Smooth muscle cell (in vitro differentiated cells): ENCODE results near the gene AKT1S1. TPM values are rescaled to one million over a fixed set of nuclear protein-coding genes. Genes with fewer than 3 reads are reported as not detected.

Experiments used
- DNase-seq: peaks from one replicate; lab custom pipeline; 2025; ENCODE audit not compliant: unreplicated experiment; lab: John Stamatoyannopoulos, UW
- H2AFZ ChIP-seq: fragments of 200-600 bp; sonication (generic); 2 replicates; pipeline ENCODE4 v1.6.0; 2016; ENCODE audit warnings: antibody characterized with exemption, low read depth, mild to moderate bottlenecking
- H3F3A ChIP-seq: fragments of 200-600 bp; sonication (generic); 2 replicates; pipeline ENCODE4 v1.6.0; 2017; ENCODE audit warnings: antibody characterized with exemption, low read depth
- H3K27ac ChIP-seq: fragments of 200-600 bp; sonication (generic); 2 replicates; pipeline ENCODE4 v1.5.1; 2016; ENCODE audit warnings: low read depth, mild to moderate bottlenecking
- H3K27me3 ChIP-seq: fragments of 200-600 bp; sonication (generic); 2 replicates; pipeline ENCODE4 v1.6.1; 2016; ENCODE audit warnings: low read depth, mild to moderate bottlenecking
- H3K36me3 ChIP-seq: fragments of 200-600 bp; sonication (generic); 2 replicates; pipeline ENCODE4 v1.5.1; 2016; ENCODE audit warnings: low read depth
- H3K4me1 ChIP-seq: fragments of 200-600 bp; sonication (generic); 2 replicates; pipeline ENCODE4 v1.5.1; 2016; ENCODE audit warnings: low read depth
- H3K4me2 ChIP-seq: fragments of 200-600 bp; sonication (generic); 2 replicates; pipeline ENCODE4 v1.6.0; 2016; ENCODE audit warnings: mild to moderate bottlenecking
- H3K4me3 ChIP-seq: fragments of 200-600 bp; sonication (generic); 2 replicates; pipeline ENCODE4 v1.5.1; 2016; ENCODE audit warnings: mild to moderate bottlenecking
- H3K79me2 ChIP-seq: fragments of 200-600 bp; sonication (generic); 2 replicates; pipeline ENCODE4 v1.6.0; 2016; ENCODE audit warnings: low read depth, mild to moderate bottlenecking
- H3K9ac ChIP-seq: fragments of 200-600 bp; sonication (generic); 2 replicates; pipeline ENCODE4 v1.6.0; 2016; ENCODE audit warnings: low read depth
- H3K9me3 ChIP-seq: fragments of 200-600 bp; sonication (generic); replicated peaks from 2 replicates; pipeline ENCODE4 v1.5.1; 2016; ENCODE audit warnings: low read depth
- H4K20me1 ChIP-seq: fragments of 200-600 bp; sonication (generic); 2 replicates; pipeline ENCODE4 v1.6.0; 2016; ENCODE audit warnings: low read depth
- WGBS: methylation state at CpG from one replicate; pipeline ENCODE4 v1.1.7; 2016; ENCODE audit warnings: low lambda C conversion rate; 5-methylcytosine and 5-hydroxymethylcytosine counted together
- polyA plus RNA-seq: library from polyadenylated mRNA; unstranded; fragments of >200 nt; fragmentation: Nextera tagmentation; extraction: Ambion mirVana; gene quantifications from 2 replicates; pipeline ENCODE4 v1.2.1, GENCODE V29; 2016
- total RNA-seq: library from RNA; depleted of rRNA; stranded (reverse); fragments of >200 nt; gene quantifications from 2 replicates; pipeline ENCODE4 v1.2.3, GENCODE V29; 2014
- TF ChIP-seq, protein P1 (sequence below): fragments of 200-600 bp; sonication (generic); IDR thresholded peaks from 2 replicates; pipeline ENCODE4 v1.5.1; 2017; ENCODE audit warnings: borderline replicate concordance, mild to moderate bottlenecking, antibody characterized with exemption; ENCODE audit not compliant: insufficient read depth, poor library complexity, severe bottlenecking

Gene AKT1S1
- total and polyA plus RNA-seq, 2 experiments from 2014 or later = 15.8 to 72.2 TPM

- Histone ChIP-seq H3K27me3 (no peaks in the 10 kb centered on the region), H3K36me3 (no peaks in the 10 kb centered on the region), H4K20me1 (peaks cover 46% of the 10 kb centered on the region), H3K27ac (peak within 1 kb of the TSS; percentile 98), H3K4me2 (peak within 1 kb of the TSS; percentile 90), H3K4me3 (peak within 1 kb of the TSS; percentile 86), H3K9ac (peak within 1 kb of the TSS; percentile 98), H2AFZ (peak within 1 kb of the TSS; percentile 68), H3K79me2 (peaks cover 54% of the 10 kb centered on the region), H3F3A (peaks cover 19% of the 10 kb centered on the region), H3K4me1 (peaks cover 13% of the 10 kb centered on the region), H3K9me3 (no peaks in the 10 kb centered on the region)
- DNase-seq = peak; percentile 88
- WGBS = 2% methylated on average over 42 of the region's 98 CpGs
- TF ChIP-seq, protein P1, sequence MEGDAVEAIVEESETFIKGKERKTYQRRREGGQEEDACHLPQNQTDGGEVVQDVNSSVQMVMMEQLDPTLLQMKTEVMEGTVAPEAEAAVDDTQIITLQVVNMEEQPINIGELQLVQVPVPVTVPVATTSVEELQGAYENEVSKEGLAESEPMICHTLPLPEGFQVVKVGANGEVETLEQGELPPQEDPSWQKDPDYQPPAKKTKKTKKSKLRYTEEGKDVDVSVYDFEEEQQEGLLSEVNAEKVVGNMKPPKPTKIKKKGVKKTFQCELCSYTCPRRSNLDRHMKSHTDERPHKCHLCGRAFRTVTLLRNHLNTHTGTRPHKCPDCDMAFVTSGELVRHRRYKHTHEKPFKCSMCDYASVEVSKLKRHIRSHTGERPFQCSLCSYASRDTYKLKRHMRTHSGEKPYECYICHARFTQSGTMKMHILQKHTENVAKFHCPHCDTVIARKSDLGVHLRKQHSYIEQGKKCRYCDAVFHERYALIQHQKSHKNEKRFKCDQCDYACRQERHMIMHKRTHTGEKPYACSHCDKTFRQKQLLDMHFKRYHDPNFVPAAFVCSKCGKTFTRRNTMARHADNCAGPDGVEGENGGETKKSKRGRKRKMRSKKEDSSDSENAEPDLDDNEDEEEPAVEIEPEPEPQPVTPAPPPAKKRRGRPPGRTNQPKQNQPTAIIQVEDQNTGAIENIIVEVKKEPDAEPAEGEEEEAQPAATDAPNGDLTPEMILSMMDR = no peak
Observed at GRCh38 chr19:49850487-49851342, 26.4 kb downstream of the AKT1S1 start, which contains the start of gene PTOV1. Gene PTOV1, plus strand, starts transcription at chr19:49851159.

DNA sequence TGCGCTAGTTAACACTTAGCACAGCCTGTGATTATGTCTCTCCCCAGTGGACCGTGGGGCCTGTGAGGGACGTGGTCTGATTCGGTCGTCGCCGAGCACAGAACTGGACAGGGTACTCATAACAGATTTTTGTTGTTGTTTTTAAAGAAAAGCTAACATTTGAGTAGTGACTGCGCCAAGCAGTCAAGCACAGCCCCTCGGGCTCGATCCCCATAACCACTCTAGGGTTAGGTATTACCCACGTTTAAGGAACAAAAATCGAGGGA lies 27.0 kb downstream of the AKT1S1 start:
- H3K27me3 ChIP-seq = no peaks in the 10 kb centered on the region
- TF ChIP-seq, protein P1 = no peak
- WGBS = 63% methylated on average over 12 of the region's 12 CpGs
- H2AFZ ChIP-seq = no peak overlapping the region
- H3K9me3 ChIP-seq = no peaks in the 10 kb centered on the region
- peaks cover 51% of the 10 kb centered on the region for H3K79me2 ChIP-seq
- no peaks in the 10 kb centered on the region for H3K36me3 ChIP-seq
- peaks cover 13% of the 10 kb centered on the region for H3F3A ChIP-seq
- peaks cover 13% of the 10 kb centered on the region for H3K4me1 ChIP-seq
- peaks cover 40% of the 10 kb centered on the region for H4K20me1 ChIP-seq
- peak overlapping the region; percentile 98 for H3K27ac ChIP-seq
- DNase-seq = no peak
- peak overlapping the region; percentile 86 for H3K4me3 ChIP-seq
- no peak overlapping the region for H3K9ac ChIP-seq
- H3K4me2 ChIP-seq = peak overlapping the region; percentile 90

DNA sequence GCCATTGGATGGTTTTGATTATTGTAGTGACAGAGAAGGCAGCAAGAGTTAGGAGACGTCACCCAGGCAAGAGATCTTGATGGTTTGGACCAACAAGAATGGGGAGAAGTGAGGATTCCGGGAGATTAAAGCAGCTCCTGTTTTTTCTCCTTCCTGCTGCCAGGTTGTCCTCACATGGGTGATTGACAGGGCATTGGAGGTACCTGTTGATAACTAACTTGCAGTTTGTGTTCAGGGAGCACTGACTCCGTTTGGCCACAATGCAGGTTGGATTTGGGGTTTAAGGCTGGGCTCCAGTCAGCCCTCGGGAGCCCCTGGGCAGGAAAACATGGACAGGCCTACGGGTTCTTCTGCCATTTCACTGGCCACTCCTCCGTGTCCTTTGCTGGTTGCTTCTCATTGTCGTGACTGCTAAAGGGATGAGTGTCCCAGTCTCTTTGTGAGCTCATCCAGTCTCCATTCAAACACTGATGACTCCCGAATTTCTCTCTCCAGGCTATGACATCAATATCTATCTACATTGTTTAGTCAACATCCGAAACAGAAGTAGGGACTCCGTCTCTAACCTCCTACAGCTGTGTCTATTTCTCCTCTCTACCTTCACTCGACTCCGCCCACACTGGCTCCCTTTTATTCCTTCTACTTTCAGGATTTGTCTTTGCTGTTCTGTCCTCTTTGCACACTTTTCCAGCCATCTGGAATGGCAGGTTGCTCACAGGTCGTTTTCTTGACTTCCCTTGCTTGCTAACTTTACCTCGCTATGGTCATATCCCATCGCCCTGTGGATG lies 27.5 kb downstream of the AKT1S1 start:
- WGBS = 93% methylated on average over 15 of the region's 15 CpGs
- Histone ChIP-seq H3K27me3 (no peaks in the 10 kb centered on the region), H3F3A (peaks cover 12% of the 10 kb centered on the region), H3K4me3 (peak overlapping the region; percentile 86), H3K9ac (no peak overlapping the region), H3K79me2 (peaks cover 48% of the 10 kb centered on the region), H4K20me1 (peaks cover 35% of the 10 kb centered on the region), H3K36me3 (no peaks in the 10 kb centered on the region), H3K4me2 (peak overlapping the region; percentile 90), H2AFZ (no peak overlapping the region), H3K27ac (peak overlapping the region; percentile 98), H3K9me3 (no peaks in the 10 kb centered on the region), H3K4me1 (peaks cover 13% of the 10 kb centered on the region)
- TF ChIP-seq, protein P1 = no peak
- no peak for DNase-seq
